Endodermal cell (in vitro differentiated cells): ENCODE measurements around the gene PTPRN2. TPM values are rescaled to one million over a fixed set of nuclear protein-coding genes. Genes with fewer than 3 reads are reported as not detected.
"Not testable (repeated sequence)": the region's sequence is repeated elsewhere in the genome, so short reads cannot be mapped to it uniquely, and the experiment has no call there.

Experiments used
- DNase-seq: peaks from one replicate; pipeline ENCODE4 v3.0.0-alpha.2; 2017
- H3K27ac ChIP-seq: 2 replicates; pipeline ENCODE4 v1.5.1; 2013; ENCODE audit warnings: mild to moderate bottlenecking, low read depth, low read length, moderate library complexity
- H3K27me3 ChIP-seq: 2 replicates; pipeline ENCODE4 v1.6.1; 2013; ENCODE audit warnings: mild to moderate bottlenecking, low read length, moderate library complexity; ENCODE audit not compliant: insufficient read depth, control insufficient read depth, poor library complexity, severe bottlenecking
- H3K36me3 ChIP-seq: 2 replicates; pipeline ENCODE4 v1.7.0; 2013; ENCODE audit warnings: mild to moderate bottlenecking, low read length, moderate library complexity; ENCODE audit not compliant: control insufficient read depth, insufficient read depth
- H3K4me1 ChIP-seq: one replicate; pipeline ENCODE4 v1.7.0; 2013; ENCODE audit warnings: low read length; ENCODE audit not compliant: control insufficient read depth, insufficient read depth
- H3K4me3 ChIP-seq: 2 replicates; pipeline ENCODE4 v1.5.1; 2013; ENCODE audit warnings: mild to moderate bottlenecking, low read length, moderate library complexity
- H3K9ac ChIP-seq: 2 replicates; pipeline ENCODE4 v1.6.1; 2013; ENCODE audit warnings: mild to moderate bottlenecking, low read length, moderate library complexity; ENCODE audit not compliant: poor library complexity, severe bottlenecking; ENCODE audit errors: extremely low read depth
- H3K9me3 ChIP-seq: 2 replicates; pipeline ENCODE4 v1.6.1; 2013; ENCODE audit warnings: mild to moderate bottlenecking, low read length, moderate library complexity; ENCODE audit not compliant: control insufficient read depth
- H3K27ac Mint-ChIP-seq: 2 replicates; pipeline ENCODE4 v1.8.0; 2020; ENCODE audit warnings: mixed read lengths
- H3K27me3 Mint-ChIP-seq: 2 replicates; pipeline ENCODE4 v1.8.0; 2021; ENCODE audit warnings: mild to moderate bottlenecking, mixed read lengths; ENCODE audit not compliant: insufficient read depth
- H3K36me3 Mint-ChIP-seq: 2 replicates; pipeline ENCODE4 v1.8.0; 2020; ENCODE audit warnings: low read depth, mixed read lengths
- H3K4me1 Mint-ChIP-seq: 2 replicates; pipeline ENCODE4 v1.8.0; 2020; ENCODE audit warnings: mixed read lengths
- H3K4me3 Mint-ChIP-seq: 2 replicates; pipeline ENCODE4 v1.8.0; 2020; ENCODE audit warnings: mild to moderate bottlenecking, moderate library complexity, mixed read lengths
- H3K9me3 Mint-ChIP-seq: 2 replicates; pipeline ENCODE4 v1.8.0; 2020; ENCODE audit warnings: mild to moderate bottlenecking, mixed read lengths
- CTCF ChIP-seq: fragments of 200-600 bp; sonication (generic); conservative IDR thresholded peaks from 2 replicates; pipeline ENCODE4 v1.5.0; 2021; ENCODE audit warnings: antibody characterized with exemption, mild to moderate bottlenecking
- WGBS, 2 experiments: methylation state at CpG; one replicate each; pipeline versions ENCODE4 v1.1.5 to v1.1.7; 2013; ENCODE audit warnings: missing lambda C conversion rate in 2 of 2, mixed read lengths in 1 of 2; ENCODE audit not compliant: insufficient coverage in 1 of 2, insufficient read length in 1 of 2; 5-methylcytosine and 5-hydroxymethylcytosine counted together
- total RNA-seq, 2 donors: library from RNA; stranded (reverse); fragmentation: NEBNext Ultra II Directional in 1 of 2; extraction: Animal tissue kit (Norgen Biotek cat#: 25700) in 1 of 2; gene quantifications; 2 replicates in 1 of 2; 3 replicates in 1 of 2; pipeline ENCODE4 v1.2.1, GENCODE V29; 2021

Gene PTPRN2
- total RNA-seq, 2 donors from 2014 or later: 0.69 to 1.2 TPM

GRCh38 chr7:158406801-158407200, 180.8 kb downstream of the PTPRN2 start:
- no peaks in the 10 kb centered on the region for H3K9me3 Mint-ChIP-seq
- H3K27ac ChIP-seq: no peak overlapping the region
- H3K9ac ChIP-seq: no peak overlapping the region
- H3K27me3 ChIP-seq: no peaks in the 10 kb centered on the region
- H3K27me3 Mint-ChIP-seq: no peaks in the 10 kb centered on the region
- H3K4me3 ChIP-seq: no peak overlapping the region
- no peaks in the 10 kb centered on the region for H3K36me3 ChIP-seq
- peaks cover 2% of the 10 kb centered on the region for H3K4me1 Mint-ChIP-seq
- H3K4me3 Mint-ChIP-seq: no peak overlapping the region
- no peak for TF ChIP-seq CTCF
- H3K4me1 ChIP-seq: no peaks in the 10 kb centered on the region
- no peaks in the 10 kb centered on the region for H3K36me3 Mint-ChIP-seq
- H3K9me3 ChIP-seq: peaks cover 73% of the 10 kb centered on the region
- DNase-seq: no peak
- WGBS, 2 experiments: 92 to 93% methylated on average over 4 to 10 of the region's 11 CpGs
- H3K27ac Mint-ChIP-seq: peak overlapping the region; percentile 36

- Mint-ChIP-seq H3K27me3 (no peaks in the 10 kb centered on the region), H3K4me3 (no peak overlapping the region), H3K36me3 (no peaks in the 10 kb centered on the region), H3K4me1 (peaks cover 2% of the 10 kb centered on the region), H3K9me3 (no peaks in the 10 kb centered on the region), H3K27ac (peak overlapping the region; percentile 36)
- H3K27me3 ChIP-seq: no peaks in the 10 kb centered on the region
- H3K9me3 ChIP-seq: peaks cover 77% of the 10 kb centered on the region
- 93 to 95% methylated on average over 7 to 10 of the region's 10 CpGs for WGBS, 2 experiments
- no peak for DNase-seq
- no peak for TF ChIP-seq CTCF
- no peak overlapping the region for H3K9ac ChIP-seq
- H3K27ac ChIP-seq: no peak overlapping the region
- no peaks in the 10 kb centered on the region for H3K36me3 ChIP-seq
- H3K4me3 ChIP-seq: no peak overlapping the region
- H3K4me1 ChIP-seq: no peaks in the 10 kb centered on the region
These were observed 181.3 kb downstream of the PTPRN2 start for GRCh38 chr7:158406364-158406763.

- H3K27me3 Mint-ChIP-seq: not testable (repeated sequence)
- 82 to 88% methylated on average over 18 to 30 of the region's 30 CpGs for WGBS, 2 experiments
These were observed 181.9 kb downstream of the PTPRN2 start for GRCh38 chr7:158405771-158406170.

GRCh38 chr7:158405324-158405723, 182.3 kb downstream of the PTPRN2 start:
- peaks cover 2% of the 10 kb centered on the region for H3K4me1 Mint-ChIP-seq
- no peaks in the 10 kb centered on the region for H3K27me3 Mint-ChIP-seq
- Histone ChIP-seq H3K27me3 (no peaks in the 10 kb centered on the region), H3K4me3 (no peak overlapping the region), H3K9ac (no peak overlapping the region), H3K9me3 (peaks cover 79% of the 10 kb centered on the region), H3K27ac (no peak overlapping the region), H3K36me3 (no peaks in the 10 kb centered on the region), H3K4me1 (no peaks in the 10 kb centered on the region)
- no peak overlapping the region for H3K27ac Mint-ChIP-seq
- no peak overlapping the region for H3K4me3 Mint-ChIP-seq
- TF ChIP-seq CTCF: no peak
- WGBS, 2 experiments: 92 to 95% methylated on average over 5 to 8 of the region's 8 CpGs
- no peaks in the 10 kb centered on the region for H3K9me3 Mint-ChIP-seq
- no peak for DNase-seq
- H3K36me3 Mint-ChIP-seq: no peaks in the 10 kb centered on the region

More at GRCh38 chr7:158405771-158406170, 181.9 kb downstream of the PTPRN2 start:
- not testable (repeated sequence) for H3K36me3 ChIP-seq, H3K4me1 Mint-ChIP-seq, H3K27ac ChIP-seq, H3K4me3 ChIP-seq, H3K27me3 ChIP-seq, DNase-seq, H3K9me3 Mint-ChIP-seq, H3K4me1 ChIP-seq, H3K4me3 Mint-ChIP-seq, H3K9ac ChIP-seq, H3K36me3 Mint-ChIP-seq, H3K27ac Mint-ChIP-seq
- peaks cover 79% of the 10 kb centered on the region for H3K9me3 ChIP-seq
